ENCODE measurements around the gene AKTIP.
"Not testable (repeated sequence)": the region's sequence is repeated elsewhere in the genome, so short reads cannot be mapped to it uniquely, and the experiment has no call there.

Gene AKTIP

GRCh38 chr16:53502331-53503269 lies at the start of gene AKTIP:
Gene AKTIP (minus strand): TSS chr16:53503209. CDS start chr16:53500259, 2,950 bp downstream.
- no peak for TF ChIP-seq Cebpa-rat (IDR thresholded peaks at IDR 0.05)
- H3K27me3 ChIP-seq = peaks cover 13% of the 10 kb centered on the region; the same call in 1 of the 2 replicates

GRCh38 chr16:53549970-53550690 lies 47.1 kb upstream of the AKTIP start:
- H3K9ac ChIP-seq = no peak overlapping the region
- no peak overlapping the region for H3K4me3 ChIP-seq
- peaks cover 44% of the 10 kb centered on the region for H3K4me1 ChIP-seq
- H3K36me3 ChIP-seq = no peaks in the 10 kb centered on the region
- no peak overlapping the region for H3K27ac ChIP-seq
- no peaks in the 10 kb centered on the region for H3K9me3 ChIP-seq
- H4K20me1 ChIP-seq = no peaks in the 10 kb centered on the region
- no peak for TF ChIP-seq Cebpa-rat (IDR thresholded peaks at IDR 0.05)
- no peaks in the 10 kb centered on the region for H3K27me3 ChIP-seq
- H3K4me2 ChIP-seq = peak overlapping the region; percentile 26; the same call in 1 of the 2 replicates

More at GRCh38 chr16:53502331-53503269, at the start of gene AKTIP:
- H3K27ac ChIP-seq = peak within 1 kb of the TSS; percentile 76
- H3K4me2 ChIP-seq = peak within 1 kb of the TSS; percentile 99
- peak within 1 kb of the TSS; percentile 95 for H3K4me3 ChIP-seq
- H4K20me1 ChIP-seq = peaks cover 17% of the 10 kb centered on the region
- H3K9me3 ChIP-seq = no peaks in the 10 kb centered on the region
- peak within 1 kb of the TSS; percentile 80 for H3K9ac ChIP-seq
- H3K4me1 ChIP-seq = peaks cover 32% of the 10 kb centered on the region
- peaks cover 4% of the 10 kb centered on the region for H3K36me3 ChIP-seq

GRCh38 chr16:53546988-53547391 lies 44.0 kb upstream of the AKTIP start:
- no peak overlapping the region for H3K27ac ChIP-seq
- no peak overlapping the region for H3K4me3 ChIP-seq
- no peaks in the 10 kb centered on the region for H3K36me3 ChIP-seq
- H3K4me2 ChIP-seq = peak overlapping the region; percentile 1; the same call in 1 of the 2 replicates
- no peak for TF ChIP-seq Cebpa-rat (IDR thresholded peaks at IDR 0.05)
- H3K4me1 ChIP-seq = peaks cover 31% of the 10 kb centered on the region
- H3K9ac ChIP-seq = no peak overlapping the region
- no peaks in the 10 kb centered on the region for H4K20me1 ChIP-seq
- no peaks in the 10 kb centered on the region for H3K27me3 ChIP-seq
- no peaks in the 10 kb centered on the region for H3K9me3 ChIP-seq

GRCh38 chr16:53545433-53545832 lies 42.4 kb upstream of the AKTIP start:
- Histone ChIP-seq H3K4me3 (no peak overlapping the region), H3K27me3 (no peaks in the 10 kb centered on the region), H3K4me2 (peak overlapping the region; percentile 68), H3K9ac (no peak overlapping the region), H3K27ac (no peak overlapping the region), H3K9me3 (peaks cover under 1% of the 10 kb centered on the region), H4K20me1 (no peaks in the 10 kb centered on the region), H3K36me3 (no peaks in the 10 kb centered on the region), H3K4me1 (peaks cover 30% of the 10 kb centered on the region)
- TF ChIP-seq Cebpa-rat (IDR thresholded peaks at IDR 0.05) = no peak

GRCh38 chr16:53542283-53542682 lies 39.3 kb upstream of the AKTIP start:
- Histone ChIP-seq H3K4me2 (no peak overlapping the region), H3K9ac (no peak overlapping the region), H3K27me3 (no peaks in the 10 kb centered on the region), H3K27ac (no peak overlapping the region), H3K9me3 (peaks cover 19% of the 10 kb centered on the region), H3K36me3 (no peaks in the 10 kb centered on the region), H3K4me1 (peaks cover 22% of the 10 kb centered on the region), H3K4me3 (no peak overlapping the region), H4K20me1 (no peaks in the 10 kb centered on the region)
- no peak for TF ChIP-seq Cebpa-rat (IDR thresholded peaks at IDR 0.05)

GRCh38 chr16:53541326-53541725 lies 38.3 kb upstream of the AKTIP start:
- Histone ChIP-seq H3K4me3 (no peak overlapping the region), H4K20me1 (no peaks in the 10 kb centered on the region), H3K27ac (no peak overlapping the region), H3K4me2 (no peak overlapping the region), H3K36me3 (no peaks in the 10 kb centered on the region), H3K9me3 (peaks cover 19% of the 10 kb centered on the region), H3K4me1 (peaks cover 16% of the 10 kb centered on the region), H3K9ac (no peak overlapping the region), H3K27me3 (no peaks in the 10 kb centered on the region)
- no peak for TF ChIP-seq Cebpa-rat (IDR thresholded peaks at IDR 0.05)

- H3K36me3 ChIP-seq, H3K4me1 ChIP-seq, H3K27me3 ChIP-seq, H3K4me3 ChIP-seq, H3K27ac ChIP-seq, H4K20me1 ChIP-seq, H3K4me2 ChIP-seq, H3K9ac ChIP-seq: not testable (repeated sequence)
- peaks cover 19% of the 10 kb centered on the region for H3K9me3 ChIP-seq
Measured at GRCh38 chr16:53539759-53540718, 37.0 kb upstream of the AKTIP start.

- H3K36me3 ChIP-seq = not testable (repeated sequence)
Measured at GRCh38 chr16:53539346-53539745, 36.3 kb upstream of the AKTIP start.

GRCh38 chr16:53537626-53538025 lies 34.6 kb upstream of the AKTIP start:
- Histone ChIP-seq H3K4me3 (no peak overlapping the region), H3K4me1 (no peaks in the 10 kb centered on the region), H3K9ac (no peak overlapping the region), H3K4me2 (no peak overlapping the region), H3K36me3 (no peaks in the 10 kb centered on the region), H3K27me3 (no peaks in the 10 kb centered on the region), H3K9me3 (peaks cover 19% of the 10 kb centered on the region), H4K20me1 (no peaks in the 10 kb centered on the region), H3K27ac (no peak overlapping the region)
- TF ChIP-seq Cebpa-rat (IDR thresholded peaks at IDR 0.05) = no peak

More at GRCh38 chr16:53539346-53539745, 36.3 kb upstream of the AKTIP start:
- not testable (repeated sequence) for H3K4me1 ChIP-seq, H3K27me3 ChIP-seq, H3K9ac ChIP-seq, H4K20me1 ChIP-seq, H3K27ac ChIP-seq, H3K4me2 ChIP-seq, H3K4me3 ChIP-seq
- peaks cover 19% of the 10 kb centered on the region for H3K9me3 ChIP-seq
